K562 (cell line): ENCODE measurements around the gene KLHL22. TPM values are rescaled to one million over a fixed set of nuclear protein-coding genes. Genes with fewer than 3 reads are reported as not detected.

Source experiments
- BMI1 ChIP-seq: fragments of 150-350 bp; IDR thresholded peaks from 2 replicates; pipeline ENCODE4 v1.6.1; 2014; ENCODE audit warnings: low read length
- C11orf30 ChIP-seq: fragments of 450-650 bp; IDR thresholded peaks from 2 replicates; pipeline ENCODE4 v1.6.1; 2016; ENCODE audit warnings: low read depth, mild to moderate bottlenecking
- MXI1 ChIP-seq: IDR thresholded peaks from 2 replicates; pipeline ENCODE4 v1.6.1; 2011; ENCODE audit warnings: low read depth, mild to moderate bottlenecking, improper control_type of control experiment, low read length
- POLR2G ChIP-seq: fragments of 200-400 bp; formaldehyde crosslinking; IDR thresholded peaks from 2 replicates; pipeline ENCODE4 v1.6.1; 2017; ENCODE audit warnings: low read depth, mild to moderate bottlenecking, antibody characterized with exemption, low read length, moderate library complexity
- RAD51 ChIP-seq: fragments of 450-650 bp; IDR thresholded peaks from 2 replicates; pipeline ENCODE4 v1.7.1; 2016; ENCODE audit warnings: low read depth, mild to moderate bottlenecking, borderline replicate concordance
- RBBP5 ChIP-seq: fragments of 200-600 bp; sonication (generic); IDR thresholded peaks from 2 replicates; pipeline ENCODE4 v1.6.1; 2012; ENCODE audit warnings: borderline replicate concordance, mild to moderate bottlenecking, low read length, control low read depth, inconsistent platforms; ENCODE audit not compliant: insufficient read depth, poor library complexity, severe bottlenecking
- RCOR1 ChIP-seq, 2 experiments: IDR thresholded peaks; 2 replicates each; pipeline ENCODE4 v1.6.1; 2012; ENCODE audit warnings: low read depth in 2 of 2, low read length in 2 of 2, borderline replicate concordance in 1 of 2, improper control_type of control experiment in 1 of 2
- TEAD2 ChIP-seq: fragments of 450-650 bp; IDR thresholded peaks from 2 replicates; pipeline ENCODE4 v1.6.1; 2016; ENCODE audit warnings: missing genetic modification characterization, control low read depth, missing compliant biosample characterization
- ZBED1 ChIP-seq: IDR thresholded peaks from 2 replicates; pipeline ENCODE4 v1.6.1; 2014
- ZNF121 ChIP-seq: sonication (generic); formaldehyde crosslinking; conservative IDR thresholded peaks from 2 replicates; pipeline ENCODE4 v1.8.0; 2022; ENCODE audit warnings: missing genetic modification reagents
- ZNF23 ChIP-seq: fragments of 250-450 bp; sonication (Bioruptor Pico); IDR thresholded peaks from 2 replicates; pipeline ENCODE4 v1.4.0; 2020; ENCODE audit warnings: mild to moderate bottlenecking
- polyA plus RNA-seq, 8 experiments: library from polyadenylated mRNA; depleted of rRNA in 4 of 8; stranded (reverse) in 5 of 8; unstranded in 3 of 8; fragments of >200 nt; fragmentation: Nextera tagmentation in 2 of 8; fragmentation: Illumina TruSeq in 1 of 8; extraction: Ambion mirVana in 2 of 8; extraction: Trizol in 1 of 8; gene quantifications; 2 replicates each; pipeline versions ENCODE4 v1.2.1 to v1.2.3, GENCODE V29; 2011 to 2014; ENCODE audit warnings: inconsistent platforms in 1 of 8, missing spikeins in 1 of 8
- total RNA-seq, 7 experiments: library from RNA; depleted of rRNA in 6 of 7; stranded (reverse); fragments of >200 nt in 6 of 7; fragmentation: Illumina TruSeq in 2 of 7; extraction: Trizol in 2 of 7; gene quantifications; 2 replicates each; pipeline versions ENCODE4 v1.2.1 to v1.2.3, GENCODE V29; 2011 to 2021; ENCODE audit warnings: low replicate concordance in 1 of 7
- TF ChIP-seq, protein P1 (sequence below): fragments of 250-450 bp; sonication (Bioruptor Pico); IDR thresholded peaks from 2 replicates; pipeline ENCODE4 v1.4.0; 2020; ENCODE audit warnings: borderline replicate concordance
- TF ChIP-seq, protein P2 (sequence below): fragments of 150-350 bp; conservative IDR thresholded peaks from 2 replicates; pipeline ENCODE4 v1.6.1; 2014; ENCODE audit warnings: low read length

Gene KLHL22
- total and polyA plus RNA-seq, 9 of the 15 experiments (the other 6 are each of a cell fraction or from before 2014, with no cell fraction given): 1.3 to 25.6 (median 15.2) TPM

DNA sequence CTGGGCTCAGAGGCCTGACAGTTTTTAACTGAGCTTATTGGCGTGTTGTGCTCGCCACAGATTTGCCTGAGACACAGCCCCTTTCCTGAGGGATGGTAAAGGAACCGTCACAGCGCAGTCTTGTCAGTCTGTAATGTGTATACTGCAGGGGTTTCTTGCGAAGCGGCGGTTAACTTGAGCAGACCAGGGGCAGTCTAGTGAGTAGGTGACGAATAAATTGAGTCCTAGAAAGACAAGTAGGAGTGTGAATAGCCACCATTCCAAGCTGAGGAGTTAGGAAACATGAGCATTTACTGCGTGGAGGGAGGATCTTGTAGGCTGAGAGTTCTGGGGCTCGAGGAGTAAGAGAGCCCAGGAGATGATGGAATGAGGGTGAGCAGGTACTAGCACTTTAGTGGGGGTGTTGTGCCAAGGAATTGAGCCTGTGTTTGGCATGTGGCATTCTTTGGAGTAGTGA, 13.2 kb upstream of the KLHL22 start (continued):
- TF ChIP-seq, protein P1, sequence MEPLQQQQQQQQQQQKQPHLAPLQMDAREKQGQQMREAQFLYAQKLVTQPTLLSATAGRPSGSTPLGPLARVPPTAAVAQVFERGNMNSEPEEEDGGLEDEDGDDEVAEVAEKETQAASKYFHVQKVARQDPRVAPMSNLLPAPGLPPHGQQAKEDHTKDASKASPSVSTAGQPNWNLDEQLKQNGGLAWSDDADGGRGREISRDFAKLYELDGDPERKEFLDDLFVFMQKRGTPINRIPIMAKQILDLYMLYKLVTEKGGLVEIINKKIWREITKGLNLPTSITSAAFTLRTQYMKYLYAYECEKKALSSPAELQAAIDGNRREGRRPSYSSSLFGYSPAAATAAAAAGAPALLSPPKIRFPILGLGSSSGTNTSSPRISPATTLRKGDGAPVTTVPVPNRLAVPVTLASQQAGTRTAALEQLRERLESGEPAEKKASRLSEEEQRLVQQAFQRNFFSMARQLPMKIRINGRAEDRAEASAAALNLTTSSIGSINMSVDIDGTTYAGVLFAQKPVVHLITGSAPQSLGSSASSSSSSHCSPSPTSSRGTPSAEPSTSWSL: no peak
- TF ChIP-seq, protein P2, sequence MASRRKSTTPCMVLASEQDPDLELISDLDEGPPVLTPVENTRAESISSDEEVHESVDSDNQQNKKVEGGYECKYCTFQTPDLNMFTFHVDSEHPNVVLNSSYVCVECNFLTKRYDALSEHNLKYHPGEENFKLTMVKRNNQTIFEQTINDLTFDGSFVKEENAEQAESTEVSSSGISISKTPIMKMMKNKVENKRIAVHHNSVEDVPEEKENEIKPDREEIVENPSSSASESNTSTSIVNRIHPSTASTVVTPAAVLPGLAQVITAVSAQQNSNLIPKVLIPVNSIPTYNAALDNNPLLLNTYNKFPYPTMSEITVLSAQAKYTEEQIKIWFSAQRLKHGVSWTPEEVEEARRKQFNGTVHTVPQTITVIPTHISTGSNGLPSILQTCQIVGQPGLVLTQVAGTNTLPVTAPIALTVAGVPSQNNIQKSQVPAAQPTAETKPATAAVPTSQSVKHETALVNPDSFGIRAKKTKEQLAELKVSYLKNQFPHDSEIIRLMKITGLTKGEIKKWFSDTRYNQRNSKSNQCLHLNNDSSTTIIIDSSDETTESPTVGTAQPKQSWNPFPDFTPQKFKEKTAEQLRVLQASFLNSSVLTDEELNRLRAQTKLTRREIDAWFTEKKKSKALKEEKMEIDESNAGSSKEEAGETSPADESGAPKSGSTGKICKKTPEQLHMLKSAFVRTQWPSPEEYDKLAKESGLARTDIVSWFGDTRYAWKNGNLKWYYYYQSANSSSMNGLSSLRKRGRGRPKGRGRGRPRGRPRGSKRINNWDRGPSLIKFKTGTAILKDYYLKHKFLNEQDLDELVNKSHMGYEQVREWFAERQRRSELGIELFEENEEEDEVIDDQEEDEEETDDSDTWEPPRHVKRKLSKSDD: no peak
- TF ChIP-seq ZBED1 (no peak), TEAD2 (tag) (no peak), ZNF121 (CRISPR knock-in tag) (no peak), MXI1 (no peak), RBBP5 (peak; percentile 94), ZNF23 (CRISPR knock-in tag) (no peak), RCOR1 (IDR thresholded peaks at IDR 0.05; ENCODE audit: borderline replicate concordance in 1 of 2, low read depth in 2 of 2, low read length in 2 of 2) (peak in 1 of 2 experiments; percentile 33; a peak in 1 of 4 replicates), RAD51 (no peak), BMI1 (no peak), POLR2G (no peak), C11orf30 (no peak)
